Activated CD4-positive, alpha-beta T cell treated with anti-CD3 and anti-CD28 coated beads, Interleukin-2, amount 50 U/mL, for 16 hours (primary cell): ENCODE measurements around the gene SCARF1.

Source experiments
- DNase-seq: peaks from one replicate; pipeline ENCODE4 v3.0.0-alpha.2; 2020

SCARF1 gene

DNA sequence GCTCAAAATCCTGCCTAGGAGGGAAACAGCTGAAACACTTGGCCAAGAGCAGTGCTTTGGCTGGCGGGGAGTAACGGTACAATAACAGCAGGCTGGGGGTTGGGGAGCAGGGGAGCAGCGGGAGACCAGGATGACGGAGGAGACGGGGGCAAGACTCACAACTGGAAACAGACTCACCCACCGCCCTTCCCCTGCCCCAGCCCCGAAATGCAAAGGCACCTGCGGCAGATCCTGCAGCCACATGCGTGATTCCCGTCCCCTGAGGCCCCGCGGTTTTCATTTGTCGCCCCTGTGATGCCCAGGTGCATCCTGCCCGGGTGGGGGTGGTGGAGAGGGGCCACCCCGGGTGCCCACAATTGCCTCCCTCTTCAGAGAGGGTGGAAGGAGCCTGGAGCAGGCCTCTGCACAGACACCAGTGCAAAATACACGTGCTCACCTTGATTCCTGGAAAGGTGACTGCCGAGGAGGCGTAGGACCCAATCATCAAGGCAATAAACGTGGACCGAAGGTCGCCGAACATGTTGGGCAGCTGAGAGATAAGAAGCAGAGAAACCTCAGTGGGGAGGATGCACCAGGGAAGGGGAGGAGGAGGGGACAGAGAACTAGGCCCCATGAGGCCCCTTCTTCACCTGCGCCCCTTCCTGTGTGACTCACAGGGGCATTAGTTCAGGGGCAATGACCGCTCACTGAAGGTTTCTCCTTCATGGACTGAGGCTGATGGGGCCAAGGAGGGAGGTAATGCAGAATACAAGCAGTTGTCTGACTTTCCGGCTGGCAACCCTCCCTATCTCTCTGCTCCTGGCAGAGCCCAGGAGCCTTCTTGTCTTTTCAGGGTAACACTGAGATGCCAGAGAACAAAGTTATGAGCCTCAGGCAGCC, 52.5 kb downstream of the SCARF1 start:
- DNase-seq, result no peak

DNA sequence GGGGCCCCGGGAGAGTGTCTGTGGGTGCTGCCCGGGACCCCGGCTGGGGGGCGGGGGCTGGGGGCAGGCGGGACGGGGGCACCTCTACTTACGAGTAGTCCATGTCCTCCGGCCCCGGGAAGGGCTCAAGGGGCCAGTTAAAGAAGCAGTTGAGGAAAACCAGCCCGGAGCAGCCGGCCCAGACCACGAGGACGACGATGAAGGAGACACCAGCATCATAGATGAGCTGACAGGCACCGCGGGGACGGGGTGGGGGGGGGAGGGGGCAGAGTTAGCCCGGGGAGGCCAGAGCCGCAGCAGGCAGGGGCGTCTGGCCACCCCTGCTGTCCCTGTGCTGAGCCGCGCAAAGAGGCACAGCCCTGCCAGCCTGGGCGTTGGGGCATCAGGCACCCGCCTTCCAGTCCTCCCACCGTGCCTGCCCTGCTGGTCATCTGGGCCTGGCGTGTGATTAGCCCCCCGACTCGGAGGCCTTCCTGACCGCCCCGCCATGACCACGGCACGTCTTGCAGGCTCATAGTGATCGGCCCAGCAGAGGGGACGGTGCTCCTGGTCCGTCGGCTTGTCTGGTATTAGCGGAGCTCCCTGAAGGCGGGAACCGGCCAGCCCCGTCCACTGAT, 54.0 kb downstream of the SCARF1 start:
- DNase-seq, result no peak

DNA sequence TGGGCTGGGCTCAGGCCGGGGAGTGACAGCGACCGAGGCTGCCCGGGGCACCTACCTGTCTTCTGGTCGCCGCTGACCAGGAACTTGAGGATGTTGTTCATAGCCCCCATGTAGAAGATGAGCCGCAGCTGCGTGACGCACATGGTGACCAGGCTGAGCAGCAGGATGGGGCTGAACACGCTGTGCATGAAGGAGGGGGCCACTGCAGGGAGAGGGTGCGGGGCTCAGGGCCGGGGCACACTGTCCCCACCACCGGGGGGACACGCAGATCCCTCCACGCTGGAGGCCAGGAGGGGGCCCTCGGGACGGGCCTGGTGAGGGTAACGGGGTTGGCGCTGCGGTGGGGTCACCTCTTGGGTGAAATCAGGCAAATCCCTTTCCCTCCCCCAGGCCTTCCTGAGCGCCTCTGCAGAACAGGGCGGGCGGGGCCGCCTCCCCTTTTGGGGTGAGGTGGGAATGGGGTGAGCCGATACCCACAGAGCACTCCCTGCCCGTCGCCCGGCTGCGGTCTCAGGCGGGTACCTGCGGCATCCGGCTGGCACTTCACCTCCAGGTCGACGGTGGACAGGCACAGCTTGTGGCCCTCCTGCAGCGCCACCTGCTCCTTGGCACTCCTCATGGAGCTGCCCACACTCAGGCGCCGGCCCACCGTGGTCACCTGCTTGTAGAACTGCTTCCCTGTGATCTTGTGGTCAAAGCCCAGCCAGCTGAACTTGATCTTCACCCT, 54.6 kb downstream of the SCARF1 start:
- DNase-seq, result no peak

DNA sequence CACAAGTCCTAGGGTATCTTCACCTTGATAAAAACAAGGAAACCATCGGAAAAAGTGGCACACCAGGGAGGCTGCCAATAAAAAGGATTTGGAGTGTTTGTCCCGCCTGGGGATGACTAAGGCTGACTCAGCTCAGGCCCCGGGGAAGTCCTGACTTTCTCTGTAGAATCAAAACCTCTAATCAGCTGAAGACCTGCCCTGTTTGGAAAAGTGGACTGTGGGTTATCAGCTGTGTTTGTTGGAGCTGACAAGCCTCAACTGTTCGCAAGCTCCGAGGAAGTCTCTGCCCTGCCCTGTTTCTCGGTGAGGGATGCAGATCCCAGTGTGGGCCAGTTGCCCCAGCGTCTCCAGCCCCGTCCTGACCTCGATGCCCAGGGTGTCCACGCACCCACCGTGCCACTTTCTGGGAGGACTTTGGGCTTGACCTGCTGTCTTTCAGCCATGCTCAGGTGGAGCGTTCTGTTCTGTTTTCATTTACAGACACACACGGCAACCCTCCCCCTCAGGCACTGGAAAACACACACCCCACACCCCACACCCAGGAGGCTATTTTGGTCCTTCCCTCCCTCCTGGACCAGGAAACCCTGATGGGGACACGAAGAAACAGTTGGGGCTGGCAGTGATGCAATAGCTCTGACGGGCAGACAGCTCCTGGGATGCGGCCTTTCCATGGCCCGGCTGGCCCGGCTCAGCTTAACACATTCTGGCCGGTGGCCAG, 55.3 kb downstream of the SCARF1 start:
- DNase-seq, result peak; percentile 6

DNA sequence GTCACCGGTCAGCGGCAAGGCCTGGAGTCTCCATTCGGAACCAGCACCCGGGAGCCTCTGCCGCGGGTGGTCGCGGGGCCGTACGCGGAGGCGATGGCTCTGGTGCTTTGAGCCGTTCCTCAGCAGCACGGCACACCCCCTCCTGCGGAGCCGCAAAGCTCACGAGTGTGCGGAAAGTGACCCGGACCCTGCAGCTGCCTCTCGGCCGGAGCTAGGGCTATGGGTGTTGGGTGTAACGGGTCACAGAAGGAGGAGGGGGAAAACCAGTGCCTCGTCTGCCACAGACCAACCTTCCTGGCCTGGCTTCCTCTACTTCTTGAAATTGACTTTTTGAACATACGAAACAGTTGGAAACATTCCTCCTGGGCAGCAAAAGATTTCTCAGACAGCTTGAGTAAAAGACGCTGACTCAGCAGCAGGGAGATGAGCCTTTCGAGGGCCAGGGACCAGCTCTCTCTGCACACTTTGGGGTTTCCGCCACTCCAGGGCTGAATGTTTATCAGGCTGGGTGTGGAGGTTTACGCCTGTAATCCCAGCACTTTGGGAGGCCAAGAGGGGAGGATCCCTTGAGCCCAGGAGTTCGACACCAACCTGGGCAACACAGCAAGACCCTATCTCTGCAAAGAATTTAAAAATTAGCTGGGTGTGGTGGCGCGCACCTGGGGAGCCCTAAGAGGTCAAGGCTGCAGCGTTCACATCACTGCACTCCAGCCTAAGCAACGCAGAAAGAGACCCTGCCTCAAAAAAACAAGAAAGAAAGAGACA, 56.5 kb downstream of the SCARF1 start:
- no peak for DNase-seq

DNA sequence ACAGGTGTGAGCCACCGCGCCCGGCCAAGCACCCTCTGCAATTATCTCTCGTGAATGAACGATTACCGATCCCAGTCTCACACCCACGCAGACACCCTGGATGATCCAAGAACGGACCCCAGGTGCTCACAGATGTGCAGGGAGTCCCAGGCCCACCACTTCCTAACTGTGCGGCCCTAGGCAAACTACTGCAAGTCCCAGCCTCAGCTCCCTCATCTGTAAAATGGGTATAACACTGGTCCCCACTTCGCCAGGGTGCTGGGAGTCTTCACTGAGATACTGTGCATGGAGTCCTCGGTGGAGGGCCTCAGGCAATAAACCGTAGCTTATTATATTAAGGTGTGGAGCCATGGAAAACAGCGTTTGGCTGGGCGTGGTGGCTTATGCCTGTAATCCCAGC, 61.4 kb downstream of the SCARF1 start:
- DNase-seq, result no peak
